ENCODE data around the gene GIN1.

Gene GIN1

GRCh38 chr5:103036601-103037000, 83.3 kb downstream of the GIN1 start:
- no peak overlapping the region for H2AFZ ChIP-seq (ENCODE audit: low read depth)
- H3K9ac ChIP-seq, result no peak overlapping the region
- no peak overlapping the region for H3K4me3 ChIP-seq (IDR thresholded peaks at IDR 0.05; ENCODE audit: insufficient read depth, low read depth, low read length)
- H3K27me3 ChIP-seq (ENCODE audit: insufficient read depth, low read depth), result no peaks in the 10 kb centered on the region
- H4K20me1 ChIP-seq (ENCODE audit: insufficient read depth), result no peaks in the 10 kb centered on the region
- H3K79me2 ChIP-seq (ENCODE audit: insufficient read depth, low read depth), result no peaks in the 10 kb centered on the region
- no peak overlapping the region for H3K27ac ChIP-seq
- H3K4me1 ChIP-seq (ENCODE audit: low read depth, poor library complexity, severe bottlenecking), result no peaks in the 10 kb centered on the region
- H3K4me2 ChIP-seq, result no peak overlapping the region
- H3K36me3 ChIP-seq (ENCODE audit: insufficient read depth), result no peaks in the 10 kb centered on the region
- TF ChIP-seq CTCF (conservative IDR thresholded peaks at IDR 0.05; ENCODE audit: low read depth, low read length), result no peak

Data from KMS-11 (cell line).